HG03159 (cell line): ENCODE results near the gene PMPCA.
"Not testable (repeated sequence)": the region's sequence is repeated elsewhere in the genome, so short reads cannot be mapped to it uniquely, and the experiment has no call there.

Experiments used
- ATAC-seq: cut with Tn5 transposase; IDR thresholded peaks from one replicate; pipeline ENCODE4 v1.9.1; 2021; ENCODE audit warnings: mild to moderate bottlenecking, moderate library complexity; ENCODE audit not compliant: unreplicated experiment

Gene PMPCA

GRCh38 chr9:136407911-136408310 lies 2.5 kb upstream of the PMPCA start:
- ATAC-seq, result no peak

DNA sequence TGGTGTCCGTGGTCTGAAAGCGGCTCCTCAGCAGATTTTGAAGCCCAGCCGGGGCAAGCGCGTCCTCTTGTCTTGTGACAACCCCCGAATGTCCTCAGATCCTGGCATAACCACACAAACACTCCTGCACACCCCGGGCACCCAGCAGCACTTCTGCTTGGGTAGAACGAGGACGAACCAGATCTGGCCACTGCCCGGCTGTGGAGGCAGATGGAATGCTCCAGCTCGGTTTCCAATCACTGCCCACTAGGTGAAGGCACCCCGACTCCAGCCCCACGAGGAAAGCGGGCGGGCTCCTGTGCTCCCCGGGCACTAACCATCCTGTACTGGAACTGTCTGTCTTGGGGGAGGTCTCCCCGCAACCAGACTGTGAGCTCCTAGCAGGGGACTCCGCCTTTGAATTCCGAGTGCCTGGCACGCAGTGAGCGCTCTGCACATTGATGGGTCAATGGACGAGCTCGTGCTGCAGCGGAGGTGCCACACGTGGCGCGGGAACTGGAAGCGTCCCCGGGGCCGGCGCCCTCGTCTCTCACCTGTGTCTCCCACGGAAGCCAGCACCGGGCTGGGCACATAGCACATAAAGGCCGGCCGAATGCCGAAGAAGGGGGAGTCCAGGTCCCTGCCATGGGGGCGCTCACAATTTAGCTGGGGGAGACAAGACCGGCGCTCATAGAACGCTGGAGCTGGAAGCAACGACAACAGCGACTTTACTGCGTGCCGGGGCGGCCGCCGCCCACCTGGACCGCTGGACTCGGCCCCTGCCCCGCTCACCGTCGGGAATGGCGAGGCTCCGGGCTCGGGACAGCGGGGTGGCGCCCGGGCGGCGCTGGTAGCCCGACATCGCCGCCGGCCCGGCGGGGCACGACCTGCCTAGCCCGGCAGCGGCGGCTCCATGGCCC lies 652 bp upstream of the PMPCA start:
- ATAC-seq, result no peak

DNA sequence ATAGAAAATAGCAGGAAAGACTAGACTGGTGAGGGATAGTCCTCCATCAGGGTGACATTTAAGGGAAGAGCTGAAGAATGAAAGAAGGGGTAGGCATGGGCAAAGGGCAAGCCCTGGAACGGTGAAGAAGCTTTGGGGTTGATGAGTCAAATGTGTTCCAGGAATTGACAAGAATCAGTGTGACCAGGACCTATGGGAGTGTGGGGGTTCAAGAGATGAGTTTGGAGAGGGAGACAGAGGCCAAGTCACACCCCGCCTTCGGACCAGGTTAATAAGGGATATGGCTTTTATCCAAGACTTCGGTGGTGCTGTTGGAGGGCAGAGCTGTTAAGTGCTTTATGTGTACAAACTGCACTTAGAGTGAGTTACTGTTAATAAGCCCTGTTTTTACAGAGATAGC lies 920 bp downstream of the PMPCA start:
- no peak for ATAC-seq

DNA sequence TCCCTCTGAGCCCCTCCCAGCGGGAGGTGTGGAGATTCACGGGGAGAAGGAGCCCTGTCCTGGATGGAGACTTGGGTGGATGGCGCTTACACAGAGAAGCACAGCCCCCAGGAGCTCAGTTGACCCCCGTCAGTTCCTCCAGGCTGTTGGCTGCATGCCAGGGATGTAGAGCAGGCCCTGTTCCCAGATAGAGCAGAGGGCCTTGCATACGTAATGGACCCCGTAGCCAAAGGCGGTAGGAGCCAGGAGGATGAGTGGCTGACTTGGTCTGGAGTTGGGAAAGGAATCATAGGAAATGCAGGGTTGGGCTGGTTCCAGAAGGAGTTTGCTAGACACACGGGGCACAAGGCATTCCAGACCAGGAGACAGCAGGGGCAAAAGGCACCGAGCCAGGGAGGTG lies 2.5 kb downstream of the PMPCA start:
- ATAC-seq, result no peak

DNA sequence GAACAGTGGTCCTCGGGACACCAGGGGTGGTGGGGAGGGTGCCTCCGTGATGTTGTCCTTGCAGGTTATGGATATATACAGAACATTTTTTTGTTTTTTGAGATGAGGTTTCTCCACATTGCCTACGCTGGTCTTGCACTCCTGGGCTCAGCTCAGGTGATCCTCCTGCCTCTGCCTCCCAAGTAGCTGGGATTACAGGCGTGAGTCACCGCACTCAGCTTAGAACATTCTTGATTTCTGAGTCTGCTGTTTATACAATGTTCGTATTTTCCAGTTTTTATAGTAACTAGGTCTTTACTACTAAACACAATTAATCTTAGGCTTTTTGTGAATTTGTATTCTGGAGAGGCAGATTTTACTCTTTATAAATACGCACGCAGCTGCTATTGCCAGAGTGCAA lies 6.0 kb downstream of the PMPCA start:
- no peak for ATAC-seq

GRCh38 chr9:136416914-136417313 lies 6.5 kb downstream of the PMPCA start:
- ATAC-seq, result no peak

DNA sequence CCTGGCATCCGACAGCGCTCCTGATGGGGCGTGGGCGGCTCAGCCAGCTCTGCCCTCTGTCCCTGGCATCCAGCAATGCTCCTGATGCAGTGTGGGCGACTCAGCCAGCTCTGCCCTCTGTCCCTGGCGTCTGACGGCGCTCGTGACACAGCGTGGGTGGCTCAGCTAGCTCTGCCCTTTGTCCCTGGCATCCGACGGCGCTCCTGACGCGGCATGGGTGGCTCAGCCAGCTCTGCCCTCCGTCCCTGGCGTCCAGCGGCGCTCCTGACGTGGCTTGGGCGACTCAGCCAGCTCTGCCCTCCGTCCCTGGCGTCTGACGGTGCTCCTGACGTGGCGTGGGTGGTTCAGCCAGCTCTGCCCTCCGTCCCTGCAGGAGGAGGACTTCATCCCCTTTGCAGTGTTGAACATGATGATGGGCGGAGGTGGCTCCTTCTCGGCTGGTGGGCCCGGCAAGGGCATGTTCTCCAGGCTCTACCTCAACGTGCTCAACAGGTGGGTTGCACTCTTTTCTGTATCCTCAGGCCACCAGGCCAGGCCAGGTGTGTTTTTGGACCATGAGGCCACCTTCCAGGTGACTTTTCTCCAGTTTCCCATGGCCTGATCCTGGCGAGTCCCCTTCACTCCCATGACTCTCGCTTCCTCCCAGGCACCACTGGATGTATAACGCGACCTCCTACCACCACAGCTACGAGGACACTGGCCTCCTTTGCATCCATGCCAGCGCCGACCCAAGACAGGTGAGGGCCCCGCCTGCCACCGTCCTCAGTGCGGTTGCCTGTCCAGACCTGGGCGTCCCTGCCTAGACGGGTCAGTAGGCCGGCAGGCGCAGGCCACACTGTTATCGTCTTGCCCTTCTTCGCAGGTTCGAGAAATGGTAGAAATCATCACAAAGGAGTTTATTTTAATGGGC lies 8.0 kb downstream of the PMPCA start:
- ATAC-seq, result no peak

- no peak for ATAC-seq
These were observed 8.6 kb downstream of the PMPCA start for GRCh38 chr9:136419092-136419420.

DNA sequence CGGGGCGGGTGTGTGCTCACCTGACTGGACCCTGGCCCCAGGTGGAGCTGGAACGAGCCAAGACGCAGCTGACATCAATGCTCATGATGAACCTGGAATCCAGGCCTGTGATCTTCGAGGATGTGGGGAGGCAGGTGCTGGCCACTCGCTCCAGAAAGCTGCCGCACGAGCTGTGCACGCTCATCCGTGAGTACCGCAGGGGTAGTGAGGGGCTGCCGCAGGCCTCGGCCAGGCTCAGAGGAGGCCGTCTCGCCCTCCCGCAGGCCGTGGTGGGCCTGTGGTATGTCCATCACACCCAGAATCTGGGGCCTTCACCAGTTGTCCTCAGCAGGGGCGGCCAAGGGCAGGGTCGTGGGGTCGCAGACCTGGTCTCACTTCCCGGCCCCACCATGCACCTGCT lies 11.3 kb downstream of the PMPCA start:
- no peak for ATAC-seq

DNA sequence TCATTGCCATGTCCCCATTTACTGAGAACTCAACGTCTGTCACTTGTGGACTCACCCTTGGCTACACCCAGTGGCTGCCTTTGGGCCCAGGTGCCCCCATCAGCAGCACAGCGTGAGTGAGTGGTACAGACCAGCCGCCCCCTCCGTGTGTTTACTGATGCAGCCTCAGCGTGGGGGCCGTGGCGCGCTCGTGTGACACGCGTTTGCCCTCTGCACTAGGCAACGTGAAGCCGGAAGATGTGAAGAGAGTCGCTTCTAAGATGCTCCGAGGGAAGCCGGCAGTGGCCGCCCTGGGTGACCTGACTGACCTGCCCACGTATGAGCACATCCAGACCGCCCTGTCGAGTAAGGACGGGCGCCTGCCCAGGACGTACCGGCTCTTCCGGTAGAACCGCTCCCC lies 12.4 kb downstream of the PMPCA start:
- ATAC-seq, result no peak

GRCh38 chr9:136423432-136424146 lies 13.1 kb downstream of the PMPCA start:
- ATAC-seq, result no peak

GRCh38 chr9:136424750-136425362 lies 14.4 kb downstream of the PMPCA start:
- no peak for ATAC-seq

- not testable (repeated sequence) for ATAC-seq
These were observed 14.9 kb downstream of the PMPCA start for GRCh38 chr9:136425367-136425766.

GRCh38 chr9:136426787-136427186 lies 16.3 kb downstream of the PMPCA start:
- no peak for ATAC-seq

DNA sequence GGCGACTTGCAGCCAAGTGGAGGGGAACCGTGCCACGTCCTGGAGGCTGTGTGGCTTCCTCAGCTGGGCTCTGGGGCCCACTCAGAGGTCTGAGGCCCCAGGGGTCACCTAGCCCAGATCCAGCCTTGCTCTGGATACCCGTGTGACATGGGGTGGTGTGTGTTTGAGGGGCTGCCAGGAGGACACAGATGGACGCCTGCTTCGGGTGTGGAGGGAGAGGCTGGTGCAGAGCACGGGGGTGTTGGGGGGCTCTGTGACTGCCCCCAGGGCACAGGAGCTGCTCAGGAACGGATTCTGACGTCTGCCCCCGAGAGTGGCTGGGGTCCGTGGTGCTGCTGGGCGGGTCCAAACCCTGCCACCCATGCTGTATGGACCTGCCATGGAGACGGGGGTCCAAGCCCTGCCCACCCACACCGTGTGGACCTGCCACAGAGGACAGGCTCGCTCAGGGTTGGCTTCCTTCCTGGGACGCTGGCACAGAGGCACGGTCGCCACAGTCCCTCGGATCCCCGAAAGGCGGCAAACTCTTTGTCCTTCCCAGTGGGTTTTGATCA lies 18.7 kb downstream of the PMPCA start:
- no peak for ATAC-seq

GRCh38 chr9:136429683-136430491 lies 19.4 kb downstream of the PMPCA start:
- no peak for ATAC-seq

DNA sequence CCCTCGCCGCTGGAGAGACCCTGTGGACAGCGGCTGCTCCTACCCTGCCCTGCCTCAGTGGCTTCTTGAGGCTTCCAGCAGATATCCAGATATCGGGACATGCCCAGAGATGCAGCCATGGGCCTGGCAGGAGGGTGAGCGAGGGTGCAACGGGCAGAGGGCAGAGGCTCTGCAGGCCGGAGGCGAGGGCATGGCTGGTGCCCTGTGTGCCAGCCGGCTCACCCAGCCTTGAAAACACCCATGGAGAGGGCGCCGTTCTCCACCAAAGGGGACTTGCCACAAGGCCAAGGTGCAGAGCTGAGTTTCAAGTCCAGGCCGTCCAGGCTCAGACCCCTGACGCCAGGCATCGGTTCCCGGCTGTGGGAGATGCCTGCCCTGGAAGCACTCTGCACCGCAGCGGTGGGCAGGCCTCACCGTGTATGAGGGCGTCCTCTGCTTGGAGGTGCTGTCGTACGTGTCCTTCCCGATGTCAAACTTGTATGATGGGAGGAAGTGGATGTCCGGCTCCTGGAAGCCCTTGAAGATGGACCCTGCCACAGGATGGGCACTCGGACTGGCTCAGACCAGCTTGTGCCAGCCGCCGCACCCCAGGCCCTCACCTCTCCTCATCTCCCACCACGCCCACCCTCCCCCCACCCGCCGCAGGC lies 20.3 kb downstream of the PMPCA start:
- no peak for ATAC-seq

DNA sequence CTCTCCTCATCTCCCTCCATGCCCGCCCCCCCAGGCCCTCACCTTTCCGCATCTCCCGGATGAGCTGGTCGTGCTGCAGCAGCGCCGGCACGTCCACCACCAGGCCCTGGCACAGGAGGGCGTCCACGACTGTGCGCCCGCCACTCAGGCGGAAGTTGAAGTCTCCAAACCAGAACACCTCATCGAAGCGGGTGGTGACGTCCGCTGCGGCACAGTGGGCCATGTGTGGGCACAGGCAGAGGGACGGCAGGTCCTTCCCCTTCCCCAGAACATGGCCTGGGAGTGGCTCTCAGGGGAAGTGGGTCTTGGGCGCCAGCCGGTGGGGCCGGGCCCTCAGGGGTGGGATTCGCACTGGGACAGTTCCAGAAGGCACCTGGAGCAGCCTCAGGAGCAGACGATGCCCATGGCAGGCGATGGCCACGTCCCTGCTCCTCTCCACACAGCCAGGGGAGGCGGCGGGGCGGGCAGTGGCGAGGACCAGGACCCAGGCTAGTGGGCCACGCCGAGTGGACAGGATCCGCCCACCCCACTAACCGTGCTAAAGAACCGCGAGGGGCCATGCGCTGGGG lies 21.4 kb downstream of the PMPCA start:
- ATAC-seq, result no peak

GRCh38 chr9:136432591-136432990 lies 22.1 kb downstream of the PMPCA start:
- ATAC-seq, result no peak
